Astrocyte of the hippocampus (primary cell): ENCODE measurements around the gene ABHD16A.

ENCODE experiments used
- DNase-seq: peaks from one replicate; pipeline ENCODE4 v3.0.0; 2011; ENCODE audit warnings: low read depth, low spot score

ABHD16A gene

DNA sequence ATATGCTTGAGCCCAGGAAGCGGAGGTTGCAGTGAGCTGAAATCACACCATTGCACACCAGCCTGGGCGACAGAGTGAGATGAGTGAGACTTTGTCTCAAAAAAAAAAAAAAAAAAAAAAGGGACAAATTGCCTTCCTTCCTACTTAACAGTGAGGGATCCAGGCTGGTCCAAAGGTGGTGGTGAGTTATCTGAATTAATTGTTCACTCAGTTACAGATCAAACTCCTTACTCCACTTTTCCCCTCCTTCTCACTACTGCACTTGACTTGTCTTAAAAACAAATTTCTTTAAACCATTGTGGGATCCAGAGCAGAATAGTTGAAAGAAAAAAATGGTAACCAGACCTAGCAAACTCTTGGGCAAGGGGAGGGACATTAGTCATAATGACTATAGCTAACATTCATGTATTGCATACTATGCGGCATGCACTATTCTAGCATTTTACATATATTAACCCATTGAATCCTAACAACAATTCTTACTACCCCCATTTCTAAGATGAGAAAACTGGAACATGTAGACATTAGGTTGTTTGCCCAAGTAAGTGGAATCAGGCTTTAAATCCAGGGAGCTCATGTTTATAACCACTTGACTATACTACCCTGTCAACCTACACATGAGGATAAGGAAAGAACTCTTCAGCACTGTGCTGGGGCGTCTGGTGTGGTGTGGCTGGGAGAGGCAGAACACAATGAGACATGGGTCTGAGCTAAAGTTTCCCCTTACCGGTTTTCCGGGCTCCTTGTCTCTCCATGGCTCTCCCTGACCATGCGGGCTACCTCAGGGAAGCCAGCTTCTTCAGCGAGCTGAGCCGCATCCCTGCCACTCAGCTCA, 39.8 kb downstream of the ABHD16A start:
- no peak for DNase-seq

DNA sequence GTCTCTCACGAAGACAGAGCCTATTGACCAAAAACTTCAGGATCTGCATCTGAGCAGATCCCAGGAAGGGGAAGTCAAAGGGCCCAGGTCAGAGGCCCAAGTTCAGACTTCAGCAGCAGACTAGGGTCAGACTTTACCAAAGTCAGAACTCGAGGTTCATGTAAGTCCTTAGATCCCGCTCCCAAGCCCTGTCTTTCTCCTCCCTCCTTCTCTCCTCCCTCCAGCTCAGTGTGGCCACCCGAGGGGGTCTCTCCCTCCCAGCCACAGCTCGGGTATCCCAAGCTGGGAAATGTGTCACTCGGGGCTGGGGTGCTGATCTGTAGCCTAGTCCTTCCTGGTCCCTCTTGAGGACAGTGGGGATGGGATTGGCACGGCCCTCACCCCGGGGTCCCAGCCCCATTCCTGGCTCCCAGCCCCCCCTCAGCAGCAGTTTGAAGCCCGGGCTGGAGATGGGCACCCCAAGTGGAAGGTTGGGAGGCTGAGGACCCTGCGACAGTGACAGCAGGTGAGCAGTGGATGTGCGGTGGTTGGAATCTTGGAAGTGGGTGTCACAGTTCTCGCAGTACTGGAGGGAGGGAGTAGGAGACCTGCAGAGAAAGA, 40.9 kb downstream of the ABHD16A start:
- DNase-seq: no peak

DNA sequence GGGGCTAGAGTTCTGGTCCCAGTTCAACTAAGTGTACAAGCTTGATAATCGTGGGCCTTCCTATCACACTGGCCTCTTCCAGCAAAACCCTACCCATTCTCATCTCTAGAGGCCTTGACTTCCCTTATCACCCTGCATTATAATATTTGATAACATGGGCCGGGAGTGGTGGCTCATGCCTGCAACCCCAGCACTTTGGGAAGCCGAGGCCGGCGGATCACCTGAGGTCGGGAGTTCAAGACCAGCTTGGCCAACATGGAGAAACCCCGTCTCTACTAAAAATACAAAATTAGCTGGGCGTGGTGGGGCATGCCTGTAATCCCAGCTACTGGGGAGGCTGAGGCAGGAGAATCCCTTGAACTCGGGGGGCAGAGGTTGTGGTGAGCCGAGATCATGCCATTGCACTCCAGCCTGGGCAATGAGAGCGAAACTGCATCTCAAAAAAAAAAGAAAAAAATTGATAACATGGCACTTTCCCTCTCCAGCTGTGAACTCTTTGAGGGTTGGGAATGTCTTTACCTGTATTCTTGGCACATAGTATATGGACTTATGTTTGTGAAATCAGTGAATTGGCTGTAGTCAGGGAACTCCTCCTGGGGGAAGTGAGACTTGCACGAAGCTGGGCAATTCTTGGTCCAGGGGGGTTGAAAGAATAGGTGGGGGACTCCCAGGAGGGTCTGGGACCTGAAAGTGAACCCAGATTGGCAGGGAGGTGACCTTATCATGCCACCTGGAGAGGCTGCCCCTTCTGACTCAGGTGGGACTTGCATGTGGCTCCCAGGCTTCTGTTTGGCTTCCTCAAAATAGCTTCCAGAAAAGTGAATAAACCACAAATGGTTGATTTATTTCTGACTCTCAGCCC, 41.6 kb downstream of the ABHD16A start:
- no peak for DNase-seq

DNA sequence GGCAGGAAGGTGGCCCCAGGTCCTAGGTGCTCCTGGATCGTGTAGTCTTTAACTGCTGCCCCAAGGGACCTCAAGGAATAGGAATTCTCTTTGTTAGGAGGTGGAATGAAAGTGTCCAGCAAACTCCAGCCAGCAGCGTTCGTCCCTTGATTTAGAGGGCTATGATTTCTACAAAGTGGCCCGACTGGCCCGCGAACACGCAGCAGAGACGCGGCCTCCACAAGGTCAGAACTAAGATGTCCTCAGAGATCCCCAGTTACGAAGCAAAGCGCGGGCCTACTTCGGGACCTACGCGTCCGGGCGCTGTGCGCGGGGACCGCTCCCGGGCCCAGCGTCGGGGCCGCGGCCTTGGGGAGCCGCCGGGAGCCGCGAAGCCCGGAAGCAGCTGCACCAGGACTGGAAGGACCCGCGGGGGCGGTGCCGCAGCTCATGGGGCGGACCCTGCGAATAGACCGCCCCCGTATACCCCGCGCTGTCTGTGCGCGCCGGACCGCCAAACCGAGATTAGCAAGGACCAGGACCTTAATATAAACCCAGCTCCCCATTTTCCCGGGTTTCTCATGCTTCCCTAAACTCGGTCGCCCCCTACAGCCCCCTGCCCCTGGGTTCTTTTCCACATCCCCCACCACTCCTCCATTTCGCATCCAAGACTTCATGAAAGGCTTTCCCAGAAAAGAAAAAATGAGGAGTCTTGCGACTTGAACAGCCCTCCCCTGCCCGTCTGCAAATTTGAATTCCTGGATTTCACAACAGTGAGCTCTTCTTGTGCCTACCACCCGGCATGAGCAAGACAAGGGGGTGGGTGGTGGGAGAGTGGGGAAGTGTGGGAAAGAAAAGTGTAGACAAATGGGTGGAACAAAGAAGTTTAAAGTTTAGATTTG, 42.5 kb downstream of the ABHD16A start, which contains the start of gene C6orf47:
Gene C6orf47, minus strand, starts transcription at position 398 of the 881 bp plus-strand sequence. CDS start 831 bp downstream, outside the sequence.
- DNase-seq: peak; percentile 92

DNA sequence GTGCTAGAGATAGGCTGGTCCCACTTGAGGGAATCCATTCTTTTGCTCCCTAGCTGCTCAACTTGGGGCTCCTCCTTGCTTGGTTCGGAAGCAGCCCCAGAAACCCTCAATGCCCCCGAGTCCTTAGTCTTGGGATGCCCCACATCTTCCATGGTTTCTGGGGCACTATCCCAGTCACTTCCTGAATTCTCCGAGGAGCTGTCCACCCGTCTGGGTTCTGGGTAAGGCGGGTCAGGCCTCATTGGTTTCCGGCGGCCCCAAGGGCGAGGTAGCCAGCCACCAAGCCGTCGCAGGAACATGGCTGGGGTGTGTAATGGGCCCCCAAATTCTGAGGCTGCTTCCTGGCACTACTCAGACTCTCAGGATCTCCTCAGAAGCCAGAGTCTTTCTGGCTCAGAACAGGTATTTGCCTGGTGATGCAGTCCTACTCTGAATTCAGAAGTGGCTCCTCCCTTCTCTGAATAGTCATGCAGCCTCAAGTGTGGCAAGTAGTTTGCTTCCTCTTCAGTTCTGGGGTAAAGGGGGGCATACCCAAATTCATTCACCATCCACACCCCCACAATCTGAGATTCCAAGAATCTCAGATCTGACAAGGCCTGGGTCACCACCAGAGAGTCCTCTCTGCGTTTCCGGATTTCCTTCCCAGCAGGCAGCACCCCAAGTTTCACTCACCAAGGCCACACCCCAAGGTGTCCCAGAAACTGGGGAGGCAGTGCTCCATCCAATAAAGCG, 43.3 kb downstream of the ABHD16A start:
- peak; percentile 45 for DNase-seq

DNA sequence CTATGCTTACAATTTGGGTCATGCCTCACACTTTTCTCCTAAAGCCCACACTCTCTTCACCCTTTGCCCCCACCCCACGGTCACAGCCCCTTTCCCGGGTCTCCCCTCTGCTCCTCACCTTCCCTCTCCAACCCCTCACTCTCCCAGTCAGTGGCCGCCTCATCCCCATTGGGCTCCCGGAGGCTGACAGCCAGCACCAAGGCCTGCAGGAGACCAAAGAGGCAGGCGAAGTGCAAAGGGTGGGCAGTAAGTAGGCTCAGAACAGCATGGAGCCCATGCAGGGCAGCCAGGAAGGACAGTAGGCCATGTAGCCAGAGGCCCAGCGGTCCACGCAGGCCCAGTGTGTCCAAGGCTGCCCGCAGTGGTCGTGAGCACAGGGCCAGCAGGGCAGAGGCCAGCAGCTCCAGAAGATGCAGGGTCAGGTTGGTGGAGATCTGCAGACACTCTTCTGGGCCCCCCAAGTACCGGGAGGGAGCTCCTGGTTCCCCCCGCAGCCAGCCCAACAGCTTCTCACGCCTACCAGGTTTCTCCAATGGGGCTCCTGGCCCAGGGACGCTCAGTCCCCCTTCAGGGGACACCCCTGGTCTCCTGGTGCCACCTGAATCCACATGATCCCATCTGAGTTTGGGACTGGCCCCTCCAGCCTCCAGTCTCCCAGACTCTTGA, 44.0 kb downstream of the ABHD16A start:
- DNase-seq: no peak

DNA sequence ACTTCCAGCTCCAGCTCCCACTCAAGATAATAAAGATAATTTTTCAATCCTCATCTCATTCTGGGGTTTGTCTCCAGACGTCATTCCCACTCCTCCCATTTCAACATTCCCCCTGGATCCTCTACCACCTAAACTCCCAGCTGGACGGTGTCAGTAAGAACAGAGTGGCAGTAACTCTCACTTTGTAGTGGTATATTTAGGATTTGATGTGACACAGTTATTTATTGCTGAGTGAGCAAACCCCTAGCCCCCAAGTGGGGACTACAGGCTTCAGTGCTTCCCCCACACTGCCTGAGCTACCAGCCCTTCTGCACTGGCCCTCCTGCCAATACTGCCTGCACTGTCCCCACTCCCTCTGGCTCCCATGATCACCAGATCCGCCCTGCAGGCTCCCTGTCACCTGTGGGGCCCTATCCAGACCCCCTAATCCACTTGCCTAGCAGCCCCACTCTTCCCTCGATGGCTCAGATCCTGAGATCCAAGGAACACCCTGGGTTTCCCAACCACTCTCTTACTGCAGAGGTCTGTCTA, 44.9 kb downstream of the ABHD16A start:
- DNase-seq: no peak

DNA sequence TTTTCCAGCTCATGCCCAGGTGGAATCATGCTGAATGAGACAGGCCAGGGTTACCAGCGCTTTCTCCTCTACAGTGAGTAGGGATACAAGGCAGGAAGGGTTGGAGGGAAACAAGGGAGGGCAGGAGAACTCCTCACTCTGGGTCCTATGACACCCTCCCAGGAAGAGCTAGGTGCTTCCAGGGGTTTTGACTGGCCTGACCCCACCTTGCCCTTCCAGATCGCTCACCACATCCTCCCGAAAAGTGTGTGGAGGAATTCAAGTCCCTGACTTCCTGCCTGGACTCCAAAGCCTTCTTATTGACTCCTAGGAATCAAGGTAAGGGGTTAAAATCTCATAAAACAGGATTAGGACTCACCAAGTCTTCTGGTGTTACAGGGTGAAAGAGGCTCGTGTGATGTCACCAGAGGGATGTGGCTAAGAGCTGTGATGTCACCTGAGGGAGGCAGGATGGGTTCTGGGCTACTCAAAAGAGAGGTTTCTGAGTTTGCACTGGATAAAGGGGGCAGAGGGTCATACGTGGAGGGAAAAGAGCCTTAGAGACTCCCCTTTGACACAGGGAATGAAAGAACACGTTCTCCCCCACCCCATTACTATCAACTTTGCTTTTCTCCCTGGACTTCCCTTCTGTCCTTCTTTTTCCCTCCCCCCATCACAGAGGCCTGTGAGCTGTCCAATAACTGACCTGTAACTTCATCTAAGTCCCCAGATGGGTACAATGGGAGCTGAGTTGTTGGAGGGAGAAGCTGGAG, 45.5 kb downstream of the ABHD16A start:
- no peak for DNase-seq

DNA sequence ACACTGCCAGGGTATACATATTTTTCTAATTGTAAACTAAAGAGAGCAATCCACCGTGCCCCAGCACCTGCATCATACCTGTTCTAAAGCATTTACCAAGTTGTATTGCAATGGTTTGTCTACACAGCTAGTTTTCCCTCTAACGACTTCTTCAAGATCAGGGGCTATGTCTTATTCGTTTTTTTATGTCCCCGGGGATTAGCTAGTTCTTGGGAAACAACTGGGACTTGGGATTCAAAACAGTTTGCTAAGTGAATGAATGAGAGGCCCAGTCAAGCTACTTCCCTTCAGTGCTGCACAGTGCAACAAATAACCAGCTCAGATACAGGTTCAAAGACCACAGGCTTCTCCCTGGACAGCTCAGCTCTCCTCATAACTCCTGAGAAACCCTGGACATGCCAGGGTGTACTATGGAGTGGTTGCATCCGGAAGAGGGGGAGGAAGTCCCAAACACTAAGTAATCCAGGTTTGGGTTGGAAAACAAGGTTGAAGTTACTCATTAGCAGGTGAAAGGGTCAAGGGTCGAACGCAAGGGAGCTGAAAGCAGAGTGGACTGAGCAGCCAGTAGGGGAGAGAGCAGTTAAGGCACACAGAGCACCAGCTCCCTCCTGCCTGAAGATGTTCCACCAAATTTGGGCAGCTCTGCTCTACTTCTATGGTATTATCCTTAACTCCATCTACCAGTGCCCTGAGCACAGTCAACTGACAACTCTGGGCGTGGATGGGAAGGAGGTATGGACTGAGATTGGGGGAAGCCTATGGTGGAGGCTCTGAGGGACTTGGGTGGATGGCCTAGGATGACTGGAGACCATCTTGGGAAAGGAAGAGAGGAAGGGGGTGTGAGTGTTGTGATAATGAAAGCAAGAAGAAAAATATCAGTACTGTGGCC, 47.5 kb downstream of the ABHD16A start, which contains the start of gene APOM:
Gene APOM, plus strand, starts transcription at position 546 of the 889 bp plus-strand sequence. Its CDS starts 73 bp downstream, at position 619.
- no peak for DNase-seq

DNA sequence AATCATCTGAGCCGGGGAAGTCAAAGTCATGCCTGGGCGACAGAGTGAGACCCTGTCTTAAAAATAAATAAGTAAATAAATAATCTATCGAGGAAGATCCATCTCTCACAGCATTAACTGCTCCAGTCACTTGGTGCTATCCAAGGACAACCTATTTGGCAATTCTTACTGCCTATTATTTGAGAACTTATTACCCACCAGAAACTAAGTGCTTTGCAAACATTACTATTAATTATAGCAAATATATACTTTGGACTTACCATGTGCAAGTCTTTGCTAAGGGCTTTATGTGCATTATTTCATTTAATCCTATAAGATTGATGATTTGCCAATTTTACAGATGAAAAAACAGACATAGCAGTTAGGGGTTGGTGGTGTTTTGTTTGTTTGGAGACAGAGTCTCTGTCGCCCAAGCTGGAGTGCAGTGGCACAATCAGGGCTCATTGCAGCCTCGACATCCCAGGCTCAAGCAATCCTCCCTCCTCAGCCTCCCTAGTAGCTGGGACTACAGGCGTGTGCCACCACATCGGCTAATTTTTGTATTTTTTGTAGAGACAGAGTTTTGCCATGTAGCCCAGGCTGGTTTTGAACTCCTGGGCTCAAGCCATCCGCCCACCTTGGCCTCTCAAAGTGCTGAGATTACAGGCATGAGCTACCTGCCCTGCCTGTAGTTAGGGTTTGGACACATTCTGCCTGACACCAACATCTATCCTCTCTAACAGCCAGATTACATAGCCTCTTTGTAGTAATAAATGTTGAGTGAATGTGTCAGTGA, 48.4 kb downstream of the ABHD16A start:
- no peak for DNase-seq

DNA sequence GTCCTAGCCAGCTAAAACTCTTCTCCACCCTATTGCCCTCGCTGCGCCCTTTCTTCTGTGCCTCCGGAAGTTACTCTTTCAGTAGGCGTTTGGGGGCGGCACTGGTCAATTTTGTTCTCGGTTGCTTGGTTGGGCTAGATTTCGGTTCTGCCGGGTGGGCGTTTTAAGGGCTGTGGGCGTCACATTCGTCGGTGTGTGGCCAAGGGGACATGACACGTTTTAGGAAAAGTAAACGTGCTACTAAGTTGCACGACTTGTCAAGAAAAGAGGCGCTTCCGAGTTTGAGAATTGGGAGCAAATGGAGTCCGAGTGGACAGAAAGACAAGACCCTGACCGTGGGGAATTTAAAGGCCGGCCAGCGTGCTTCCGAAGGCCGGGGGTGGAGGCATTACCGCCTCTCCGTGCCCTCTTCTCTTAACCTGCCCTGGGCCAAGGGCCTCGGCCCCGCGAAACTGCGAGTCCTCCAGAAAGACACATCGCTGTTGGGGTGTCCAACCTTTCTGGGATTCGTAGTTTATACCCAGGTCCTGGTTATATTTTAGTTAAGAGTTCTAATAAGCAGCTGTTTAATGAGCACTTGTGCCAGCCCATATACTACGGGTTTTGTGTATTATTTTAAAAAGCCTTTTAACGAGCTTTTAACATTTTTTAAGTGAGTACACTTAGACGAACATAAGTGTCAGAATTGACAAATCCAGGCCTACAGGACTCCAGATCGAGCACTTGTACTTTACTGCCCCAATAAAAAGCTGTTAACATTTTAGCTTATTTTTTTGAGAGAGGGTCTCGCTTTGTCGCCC, 50.0 kb downstream of the ABHD16A start:
- DNase-seq: no peak

DNA sequence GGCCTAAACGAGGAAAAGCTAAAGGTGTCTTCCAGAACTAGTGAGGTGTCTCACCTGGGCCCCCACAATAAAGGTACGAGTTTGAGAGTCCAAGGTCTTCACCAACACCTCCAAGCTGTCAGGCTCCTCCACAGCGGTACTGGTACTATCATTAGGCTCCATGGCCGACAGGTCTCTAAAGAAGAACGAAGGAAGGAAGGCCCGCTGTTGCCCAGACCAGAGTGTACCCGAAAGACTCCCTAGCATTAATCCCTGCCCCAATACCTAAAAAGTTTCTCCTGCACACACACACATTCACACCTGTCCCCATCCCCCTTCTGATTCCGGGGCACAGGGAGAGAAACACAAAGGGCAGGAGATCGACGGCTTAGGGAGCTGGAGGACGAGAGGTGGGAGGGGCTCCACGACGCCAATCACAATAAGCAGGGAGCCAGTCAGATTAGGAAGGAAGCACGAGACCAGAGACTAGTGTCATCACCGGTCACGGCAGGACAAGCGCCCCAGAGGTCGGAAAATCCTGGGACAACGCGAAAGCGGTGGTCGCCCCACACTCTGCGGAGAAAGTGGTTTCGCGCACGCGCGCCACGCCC, 51.4 kb downstream of the ABHD16A start:
- DNase-seq: peak; percentile 84

DNA sequence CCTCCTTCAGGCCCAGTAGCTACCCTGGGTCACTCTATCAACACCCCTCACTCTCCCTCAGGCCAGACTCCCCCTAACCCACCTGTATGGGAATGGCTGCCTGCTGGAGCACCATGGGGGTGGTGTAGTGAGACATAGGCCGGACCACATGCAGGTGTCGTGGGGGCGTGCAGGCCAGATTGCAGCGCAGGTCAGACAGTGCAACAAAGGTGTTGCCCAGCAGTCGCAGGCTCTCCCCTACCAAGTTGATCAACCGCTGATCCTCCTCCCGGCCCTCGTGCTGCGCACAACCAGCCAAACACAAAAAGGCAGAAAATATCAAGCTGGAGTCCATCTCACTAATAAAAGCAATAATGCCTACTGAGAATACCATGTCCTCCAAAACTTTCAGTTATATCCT, 57.8 kb downstream of the ABHD16A start:
- DNase-seq: no peak

DNA sequence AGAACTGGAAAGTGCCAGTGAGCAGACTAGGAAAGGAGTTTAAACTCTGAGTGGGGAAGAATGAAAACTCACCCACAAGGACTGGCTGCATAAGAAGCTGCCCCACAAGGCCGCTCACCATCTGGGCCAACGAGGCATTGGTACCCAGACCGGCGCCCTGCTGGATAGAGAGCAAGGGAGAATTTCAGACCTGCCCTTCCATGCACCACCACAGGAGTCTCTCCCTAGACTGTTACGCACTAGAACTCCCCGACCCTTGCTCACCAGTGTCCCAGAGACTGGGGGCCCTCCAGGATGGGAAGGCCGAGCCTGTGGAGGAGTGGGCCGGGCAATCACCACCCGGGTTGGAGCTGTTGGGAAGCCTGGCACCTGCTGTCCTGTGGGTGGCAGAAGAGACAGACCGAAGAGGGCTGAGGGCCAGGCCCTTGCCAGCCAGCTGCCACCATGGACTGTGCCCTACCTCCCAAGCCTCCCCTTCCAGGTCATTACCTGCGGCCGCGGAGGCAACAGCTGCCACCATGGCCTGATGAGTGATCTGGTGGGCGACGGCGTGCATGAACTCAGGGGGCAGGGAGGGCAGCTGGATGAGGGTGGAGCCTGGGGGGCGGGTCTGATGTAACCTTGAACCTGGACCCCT, 59.2 kb downstream of the ABHD16A start:
- DNase-seq: no peak
